Neural cell (in vitro differentiated cells): ENCODE measurements around the gene PIGA.

Source experiments
- CTCF ChIP-seq: fragments of 450-650 bp; IDR thresholded peaks from 2 replicates; pipeline ENCODE4 v1.5.1; 2014; ENCODE audit warnings: antibody characterized with exemption, mild to moderate bottlenecking, moderate library complexity; ENCODE audit not compliant: poor library complexity, severe bottlenecking
- EP300 ChIP-seq: fragments of 450-650 bp; conservative IDR thresholded peaks from 2 replicates; pipeline ENCODE4 v1.6.1; 2014; ENCODE audit warnings: antibody characterized with exemption, mild to moderate bottlenecking, moderate library complexity; ENCODE audit not compliant: poor library complexity, severe bottlenecking
- EZH2 ChIP-seq: fragments of 200-600, 300-800 bp; shearing (Covaris generic), sonication (generic); IDR thresholded peaks from 2 replicates; pipeline ENCODE4 v1.6.1; 2014; ENCODE audit warnings: antibody characterized with exemption, low read length, borderline replicate concordance, mild to moderate bottlenecking; ENCODE audit not compliant: insufficient read depth, poor library complexity, severe bottlenecking
- MXI1 ChIP-seq: fragments of 450-650 bp; conservative IDR thresholded peaks from 2 replicates; pipeline ENCODE4 v1.6.1; 2014; ENCODE audit warnings: antibody characterized with exemption, mild to moderate bottlenecking; ENCODE audit not compliant: poor library complexity, severe bottlenecking
- POLR2AphosphoS5 ChIP-seq: IDR thresholded peaks from 2 replicates; pipeline ENCODE4 v1.6.1; 2012
- REST ChIP-seq: IDR thresholded peaks from 2 replicates; pipeline ENCODE4 v1.6.1; 2012; ENCODE audit warnings: borderline replicate concordance
- SMC3 ChIP-seq: fragments of 450-650 bp; conservative IDR thresholded peaks from 2 replicates; pipeline ENCODE4 v1.6.1; 2014; ENCODE audit warnings: antibody characterized with exemption, mild to moderate bottlenecking, moderate library complexity; ENCODE audit not compliant: poor library complexity
- TAF1 ChIP-seq: IDR thresholded peaks from 2 replicates; pipeline ENCODE4 v1.6.1; 2012; ENCODE audit warnings: low read depth

DNA sequence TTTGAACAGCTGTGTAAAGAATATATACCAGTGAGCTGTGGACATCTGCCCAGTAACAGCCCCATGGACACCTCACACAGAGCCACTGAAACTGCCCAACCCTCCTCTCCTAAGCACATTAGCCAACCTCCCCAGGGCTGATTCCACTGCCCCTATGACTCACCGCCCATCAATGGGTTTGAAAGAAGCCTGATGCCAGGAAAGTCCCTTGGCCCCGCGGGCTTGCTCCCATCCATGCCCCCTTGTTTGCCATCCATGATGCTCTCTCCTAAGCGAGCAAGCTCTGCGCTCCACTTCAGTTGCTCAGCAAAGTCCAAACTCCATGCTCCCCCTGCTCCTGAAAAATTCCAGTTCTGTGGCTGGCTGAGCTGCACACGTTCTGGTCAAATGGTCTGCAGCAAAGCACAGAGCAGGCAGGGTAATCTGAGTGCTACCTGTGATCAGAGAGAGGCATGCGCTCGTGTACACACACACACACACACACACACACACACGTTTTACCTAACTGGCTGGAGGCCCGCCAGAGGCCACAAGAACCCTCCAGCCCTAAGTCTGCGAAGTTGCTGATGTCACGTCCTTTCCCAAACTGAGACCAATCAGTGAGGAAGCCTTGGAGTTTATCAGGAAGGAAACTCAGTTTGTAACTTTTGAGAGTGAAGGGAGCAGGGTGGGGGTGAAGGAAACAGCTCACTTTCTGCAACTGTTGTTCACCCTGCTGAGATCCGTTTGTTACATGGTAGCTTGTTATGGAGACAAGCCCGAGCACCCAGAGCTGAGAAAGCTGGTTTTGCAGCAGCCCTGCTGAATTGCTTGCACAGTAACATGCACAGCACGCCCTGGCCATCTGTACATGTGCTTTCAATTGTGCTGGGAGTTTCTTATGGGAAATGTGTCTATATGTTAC lies 65.5 kb downstream of the PIGA start, which contains the start of gene ASB9:
- TF ChIP-seq CTCF (no peak), REST (no peak), POLR2AphosphoS5 (no peak), MXI1 (no peak), EP300 (no peak), TAF1 (no peak), SMC3 (no peak), EZH2 (no peak)
